Iris pigment epithelial cell (primary cell): ENCODE measurements around the gene ZBP1.

Experiments used
- DNase-seq: peaks from one replicate; pipeline ENCODE4 v3.0.0-alpha.2; 2011; ENCODE audit warnings: low read depth

The ZBP1 gene

DNA sequence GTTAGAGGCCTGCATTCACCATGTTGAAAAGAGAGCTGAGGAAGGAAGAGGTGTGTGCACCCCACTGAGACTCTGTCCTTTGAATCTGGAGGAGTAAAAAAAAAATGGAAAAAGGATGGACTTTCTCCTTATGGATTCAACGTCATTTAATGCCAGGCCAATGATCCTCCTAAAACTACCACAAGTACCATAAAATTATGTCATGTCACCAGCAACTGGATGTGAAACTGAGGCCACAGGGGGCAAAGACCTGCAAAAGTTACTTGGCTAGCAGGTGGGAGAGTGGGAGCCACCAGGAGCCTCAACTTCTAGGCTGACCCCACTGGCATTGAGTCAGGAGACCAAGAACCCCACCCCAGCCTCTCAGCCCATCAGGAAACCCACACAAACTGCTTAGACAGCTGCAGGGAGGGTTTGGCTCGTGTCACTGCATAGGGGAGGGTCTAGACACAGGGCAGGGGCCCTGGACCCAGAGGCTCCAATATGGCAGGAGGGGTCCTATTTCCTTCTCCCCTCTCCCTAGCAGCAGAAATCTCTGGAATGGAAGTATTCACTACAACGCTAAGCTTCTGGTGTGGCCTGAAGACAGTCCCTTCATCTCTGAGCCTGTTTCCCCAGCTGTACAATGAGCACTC, 48.3 kb downstream of the ZBP1 start:
- DNase-seq: no peak

GRCh38 chr20:57570920-57571319, 49.3 kb downstream of the ZBP1 start:
- no peak for DNase-seq

GRCh38 chr20:57570145-57570850, 49.9 kb downstream of the ZBP1 start:
- no peak for DNase-seq

DNA sequence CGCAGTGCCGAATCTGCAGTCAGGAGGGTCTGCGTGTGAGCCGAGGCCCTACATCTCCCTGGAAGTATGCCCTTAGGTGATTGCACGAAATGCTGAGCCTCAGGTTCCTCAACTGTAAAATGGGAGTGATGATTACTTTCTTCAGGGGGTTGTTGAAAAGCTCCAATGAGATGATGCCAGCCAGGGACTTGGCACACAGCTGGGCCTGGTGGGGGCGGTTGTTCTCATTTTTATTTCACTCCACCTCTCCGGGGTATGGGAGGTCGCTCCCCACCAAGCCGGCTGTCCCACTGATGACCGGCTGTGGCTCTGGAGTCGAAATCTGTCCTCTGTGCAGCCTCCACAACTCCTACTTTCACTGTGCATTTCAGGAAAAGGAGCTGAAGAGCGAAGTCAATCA, 51.3 kb downstream of the ZBP1 start:
- DNase-seq: no peak

DNA sequence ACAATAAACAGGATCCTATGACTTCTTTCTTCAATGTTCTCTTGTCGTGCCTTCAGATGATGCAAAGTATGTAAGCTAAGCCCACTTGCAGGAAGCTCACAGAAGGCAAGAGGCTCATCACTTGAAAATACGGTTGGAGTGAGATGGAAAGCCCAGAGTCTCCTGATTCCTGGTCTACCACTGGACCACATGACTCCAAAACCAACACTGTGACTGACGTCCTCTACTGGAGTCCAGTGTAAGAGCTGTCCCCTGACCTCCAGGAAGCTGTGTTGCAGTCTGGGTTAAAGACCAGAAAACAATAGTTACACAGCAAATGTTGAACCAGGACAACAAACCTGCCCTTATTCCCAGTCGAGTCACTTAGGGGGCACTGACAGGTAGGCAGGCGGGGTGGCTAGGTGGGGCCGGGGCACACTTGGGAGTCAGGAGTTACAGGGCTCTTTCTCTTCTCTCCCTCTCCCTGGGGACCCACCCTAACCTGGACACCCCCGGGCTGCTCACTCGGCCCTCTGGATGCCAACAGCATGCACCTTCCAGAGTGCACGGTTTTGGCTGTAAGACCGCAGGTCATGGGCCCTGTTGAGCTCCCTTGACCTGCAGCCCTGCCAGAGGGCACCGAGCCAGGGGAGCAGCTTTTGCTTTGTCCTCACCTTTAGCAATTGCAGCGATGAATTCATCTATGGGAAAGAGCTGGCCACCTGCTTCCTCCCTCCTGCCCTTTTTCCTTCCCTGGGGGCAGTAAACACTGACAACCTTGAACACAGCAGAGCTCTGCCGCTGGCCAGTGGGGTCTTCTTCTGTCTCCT, 51.9 kb downstream of the ZBP1 start:
- no peak for DNase-seq

DNA sequence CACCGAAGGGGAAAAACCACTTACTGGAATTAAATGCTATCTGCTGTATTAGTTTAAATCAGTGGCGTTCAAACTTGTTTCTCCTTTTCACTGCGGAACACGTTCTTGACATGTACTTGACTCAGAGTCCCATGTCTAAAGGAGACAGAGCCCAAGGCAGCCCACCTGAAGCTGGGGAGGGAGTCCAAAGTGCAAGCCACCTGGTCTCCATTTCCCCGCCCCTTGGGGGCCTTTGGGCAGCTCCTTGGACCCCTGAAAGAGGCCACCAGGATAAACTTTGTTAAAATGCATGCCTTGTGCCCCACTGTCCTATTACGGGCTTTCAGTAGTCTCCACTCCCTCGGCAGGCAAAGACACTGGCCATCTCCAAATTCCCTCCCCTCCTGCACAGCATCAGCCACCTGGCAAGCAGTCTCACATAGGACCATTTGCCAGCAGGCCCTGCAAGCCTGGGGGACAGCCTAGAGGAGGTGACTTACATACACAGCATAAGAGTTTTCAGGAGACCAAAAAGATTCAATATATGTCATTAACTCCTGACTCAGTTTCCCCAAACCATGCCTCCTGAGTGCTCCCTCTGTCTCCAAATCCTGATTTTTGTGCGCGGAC, 52.7 kb downstream of the ZBP1 start:
- no peak for DNase-seq

- no peak for DNase-seq
Observed at GRCh38 chr20:57566803-57567459, 53.3 kb downstream of the ZBP1 start.

DNA sequence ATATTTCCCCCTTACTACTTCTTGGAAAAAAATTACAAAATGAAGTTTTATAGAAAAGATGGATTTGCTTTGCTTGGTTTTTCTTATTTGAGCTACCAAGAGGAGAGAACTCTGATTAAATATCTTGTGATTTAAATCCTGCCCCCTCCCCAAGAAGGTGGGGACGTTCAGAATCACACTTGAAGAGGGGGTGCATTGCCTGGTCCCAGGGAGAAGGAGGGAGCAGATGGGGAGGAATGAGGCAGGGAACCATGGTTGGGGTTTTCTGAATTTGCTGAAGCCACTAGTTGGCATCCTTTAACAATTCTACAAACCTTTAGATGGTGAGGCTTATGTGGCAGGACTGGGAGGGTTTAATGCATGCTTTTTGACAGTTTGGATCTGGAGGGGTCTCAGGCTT, 53.8 kb downstream of the ZBP1 start:
- no peak for DNase-seq

DNA sequence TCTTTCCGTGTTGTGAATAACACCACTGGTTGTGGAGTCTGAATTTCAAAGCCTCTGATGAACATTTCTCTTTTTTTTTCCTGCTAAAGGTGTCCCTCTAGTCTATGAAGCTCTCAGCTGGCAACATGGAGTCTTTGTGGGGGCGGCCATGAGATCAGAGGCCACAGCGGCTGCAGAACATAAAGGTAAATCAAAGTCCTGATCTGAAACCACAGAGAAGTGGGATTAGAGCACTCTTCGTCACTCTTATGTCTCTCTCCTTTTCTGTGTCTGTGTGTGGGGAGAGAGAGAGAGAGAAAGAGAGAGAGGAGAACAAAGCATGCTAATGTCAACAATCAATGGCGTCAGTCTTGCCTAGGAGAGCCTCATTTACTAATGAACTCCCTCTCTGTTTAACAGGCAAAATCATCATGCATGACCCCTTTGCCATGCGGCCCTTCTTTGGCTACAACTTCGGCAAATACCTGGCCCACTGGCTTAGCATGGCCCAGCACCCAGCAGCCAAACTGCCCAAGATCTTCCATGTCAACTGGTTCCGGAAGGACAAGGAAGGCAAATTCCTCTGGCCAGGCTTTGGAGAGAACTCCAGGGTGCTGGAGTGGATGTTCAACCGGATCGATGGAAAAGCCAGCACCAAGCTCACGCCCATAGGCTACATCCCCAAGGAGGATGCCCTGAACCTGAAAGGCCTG, 55.1 kb downstream of the ZBP1 start:
- no peak for DNase-seq

- no peak for DNase-seq
Observed at GRCh38 chr20:57564180-57564802, 55.9 kb downstream of the ZBP1 start.

DNA sequence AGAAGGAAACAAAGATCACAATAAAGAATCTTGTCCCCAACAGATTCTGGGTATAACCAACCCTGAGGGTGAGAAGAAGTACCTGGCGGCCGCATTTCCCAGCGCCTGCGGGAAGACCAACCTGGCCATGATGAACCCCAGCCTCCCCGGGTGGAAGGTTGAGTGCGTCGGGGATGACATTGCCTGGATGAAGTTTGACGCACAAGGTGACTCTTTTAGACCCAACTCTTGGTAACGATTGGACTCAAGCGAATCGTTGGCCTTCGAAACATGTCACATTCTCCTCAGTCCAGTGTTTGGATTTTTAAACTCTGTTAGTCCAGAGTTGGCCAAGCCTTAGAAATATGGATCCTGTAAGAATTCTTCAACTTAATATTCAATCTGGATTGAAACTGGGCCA, 56.7 kb downstream of the ZBP1 start:
- no peak for DNase-seq

DNA sequence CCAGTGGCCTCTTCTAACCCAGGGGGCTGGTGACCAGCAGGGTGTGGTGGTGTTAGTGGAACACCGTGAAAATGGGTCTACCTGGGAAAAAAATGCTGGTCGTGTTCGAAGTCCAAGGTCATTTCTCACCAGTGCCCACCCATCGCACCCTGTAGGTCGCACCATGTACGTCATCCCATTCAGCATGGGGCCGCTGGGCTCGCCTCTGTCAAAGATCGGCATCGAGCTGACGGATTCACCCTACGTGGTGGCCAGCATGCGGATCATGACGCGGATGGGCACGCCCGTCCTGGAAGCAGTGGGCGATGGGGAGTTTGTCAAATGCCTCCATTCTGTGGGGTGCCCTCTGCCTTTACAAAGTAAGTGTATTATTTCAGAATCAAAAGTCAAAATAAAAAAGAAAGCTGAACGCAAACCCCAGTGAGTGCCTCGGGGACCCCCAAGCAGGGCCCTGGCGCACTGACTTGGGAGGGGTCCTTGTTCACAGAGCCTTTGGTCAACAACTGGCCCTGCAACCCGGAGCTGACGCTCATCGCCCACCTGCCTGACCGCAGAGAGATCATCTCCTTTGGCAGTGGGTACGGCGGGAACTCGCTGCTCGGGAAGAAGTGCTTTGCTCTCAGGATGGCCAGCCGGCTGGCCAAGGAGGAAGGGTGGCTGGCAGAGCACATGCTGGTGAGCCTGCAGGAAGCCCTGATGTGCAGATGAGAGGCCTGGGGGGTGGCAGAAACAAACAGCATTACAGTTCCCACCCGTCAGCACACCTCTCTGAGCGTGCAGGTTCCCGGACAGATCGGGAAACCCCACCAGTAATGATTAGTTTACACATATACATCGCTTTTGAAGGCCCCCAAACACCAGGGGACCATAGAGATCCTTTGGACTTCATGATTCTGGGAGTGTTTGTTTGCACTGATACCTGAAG, 57.4 kb downstream of the ZBP1 start:
- DNase-seq: no peak

DNA sequence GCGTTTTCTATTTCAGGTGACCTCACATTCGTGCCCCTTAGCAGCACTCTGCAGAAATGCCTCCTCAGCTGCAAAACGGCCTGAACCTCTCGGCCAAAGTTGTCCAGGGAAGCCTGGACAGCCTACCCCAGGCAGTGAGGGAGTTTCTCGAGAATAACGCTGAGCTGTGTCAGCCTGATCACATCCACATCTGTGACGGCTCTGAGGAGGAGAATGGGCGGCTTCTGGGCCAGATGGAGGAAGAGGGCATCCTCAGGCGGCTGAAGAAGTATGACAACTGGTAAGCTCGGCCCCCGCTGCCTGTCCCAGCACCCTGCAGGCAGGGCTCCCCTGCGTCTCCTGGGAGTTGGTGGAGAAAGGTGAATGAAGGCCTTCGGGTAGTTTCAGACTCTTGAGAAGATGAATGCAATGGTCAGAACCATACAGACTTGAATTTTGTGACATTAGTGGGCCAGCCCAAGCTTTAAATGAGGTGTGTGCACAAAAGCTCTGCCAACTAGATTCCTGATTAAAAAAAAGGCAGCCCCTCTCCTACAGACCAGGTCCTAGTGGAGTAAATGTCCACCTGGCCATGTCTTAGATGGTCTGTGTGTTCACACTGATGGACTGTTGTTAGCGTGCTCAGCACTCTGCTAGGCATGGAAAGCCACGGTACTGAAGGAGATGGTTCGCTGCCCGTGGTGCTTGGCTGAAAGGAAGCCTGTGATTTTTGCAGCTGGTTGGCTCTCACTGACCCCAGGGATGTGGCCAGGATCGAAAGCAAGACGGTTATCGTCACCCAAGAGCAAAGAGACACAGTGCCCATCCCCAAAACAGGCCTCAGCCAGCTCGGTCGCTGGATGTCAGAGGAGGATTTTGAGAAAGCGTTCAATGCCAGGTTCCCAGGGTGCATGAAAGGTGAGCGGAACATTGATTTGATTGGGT, 58.6 kb downstream of the ZBP1 start:
- DNase-seq: no peak

DNA sequence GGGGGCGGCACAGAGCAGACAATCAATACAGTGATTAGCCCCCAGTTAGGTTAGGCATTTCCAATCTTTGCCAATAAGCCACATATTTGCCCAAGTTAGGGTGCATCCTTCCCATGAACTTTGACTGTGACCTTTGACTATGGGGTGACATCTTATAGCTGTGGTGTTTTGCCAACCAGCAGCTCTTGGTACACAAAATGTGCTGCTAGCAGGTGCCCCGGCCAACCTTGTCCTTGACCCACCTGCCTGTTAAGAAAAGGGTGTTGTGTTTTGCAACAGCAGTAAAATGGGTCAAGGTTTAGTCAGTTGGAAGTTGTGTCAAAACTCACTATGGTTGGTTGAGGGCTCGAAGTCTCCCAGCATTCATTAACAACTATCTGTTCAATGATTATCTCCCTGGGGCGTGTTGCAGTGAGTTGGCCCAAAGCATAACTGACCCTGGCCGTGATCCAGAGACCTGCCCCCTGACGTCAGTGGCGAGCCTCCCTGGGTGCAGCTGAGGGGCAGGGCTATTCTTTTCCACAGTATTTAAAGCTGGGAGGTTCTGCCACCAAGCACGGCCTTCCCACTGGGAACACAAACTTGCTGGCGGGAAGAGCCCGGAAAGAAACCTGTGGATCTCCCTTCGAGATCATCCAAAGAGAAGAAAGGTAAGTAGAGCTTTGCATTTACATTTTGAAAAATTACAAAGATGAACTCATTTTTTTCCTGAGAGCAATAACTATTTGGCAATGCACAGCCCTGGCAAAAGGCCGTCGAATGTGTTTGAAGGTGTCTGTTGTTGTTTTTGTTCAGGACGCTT, 59.5 kb downstream of the ZBP1 start, which contains the start of gene PCK1:
PCK1 (plus strand) TSS at position 557 of the 802 bp plus-strand sequence. CDS start 302 bp downstream, outside the sequence.
- no peak for DNase-seq

GRCh38 chr20:57559658-57560553, 60.3 kb downstream of the ZBP1 start:
- DNase-seq: no peak

DNA sequence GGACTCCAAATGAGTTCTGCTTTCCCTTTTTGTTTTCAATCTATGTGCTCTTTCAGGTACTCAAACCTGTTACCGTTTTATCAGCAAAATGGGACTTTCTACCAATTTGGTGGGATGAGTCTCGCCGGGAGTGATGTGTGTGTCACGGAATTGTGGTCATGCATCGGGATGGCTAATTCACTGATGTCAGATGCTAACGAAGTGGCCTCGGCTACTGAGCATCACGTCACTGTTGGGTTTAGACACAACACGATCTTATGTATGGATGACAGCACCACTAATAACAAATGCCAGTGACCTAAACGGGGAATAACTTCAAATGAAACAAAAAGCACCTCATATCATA, 61.0 kb downstream of the ZBP1 start:
- DNase-seq: no peak
